ENCODE measurements around the gene XRCC2.
"Not testable (repeated sequence)": the region's sequence is repeated elsewhere in the genome, so short reads cannot be mapped to it uniquely, and the experiment has no call there.

The XRCC2 gene

DNA sequence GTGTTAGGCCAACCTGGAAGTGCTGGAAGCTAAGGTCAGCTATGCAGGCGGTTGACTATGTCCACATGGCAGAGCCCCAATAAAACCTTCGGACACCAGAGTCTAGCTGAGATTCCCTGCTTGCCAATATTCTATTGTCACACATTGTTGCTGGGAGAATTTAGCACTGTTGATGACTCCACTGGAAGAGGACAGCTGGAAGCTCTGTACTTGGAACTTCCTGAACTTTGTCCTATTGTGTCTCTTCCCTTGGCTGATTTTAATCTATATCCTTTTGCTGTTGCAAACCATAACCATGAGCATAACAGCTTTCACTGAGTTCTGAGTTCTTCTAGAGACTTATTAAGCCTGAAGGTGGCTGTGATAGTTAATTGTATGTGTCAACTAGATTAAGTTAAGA lies 12.0 kb downstream of the XRCC2 start:
- no peak for DNase-seq

DNA sequence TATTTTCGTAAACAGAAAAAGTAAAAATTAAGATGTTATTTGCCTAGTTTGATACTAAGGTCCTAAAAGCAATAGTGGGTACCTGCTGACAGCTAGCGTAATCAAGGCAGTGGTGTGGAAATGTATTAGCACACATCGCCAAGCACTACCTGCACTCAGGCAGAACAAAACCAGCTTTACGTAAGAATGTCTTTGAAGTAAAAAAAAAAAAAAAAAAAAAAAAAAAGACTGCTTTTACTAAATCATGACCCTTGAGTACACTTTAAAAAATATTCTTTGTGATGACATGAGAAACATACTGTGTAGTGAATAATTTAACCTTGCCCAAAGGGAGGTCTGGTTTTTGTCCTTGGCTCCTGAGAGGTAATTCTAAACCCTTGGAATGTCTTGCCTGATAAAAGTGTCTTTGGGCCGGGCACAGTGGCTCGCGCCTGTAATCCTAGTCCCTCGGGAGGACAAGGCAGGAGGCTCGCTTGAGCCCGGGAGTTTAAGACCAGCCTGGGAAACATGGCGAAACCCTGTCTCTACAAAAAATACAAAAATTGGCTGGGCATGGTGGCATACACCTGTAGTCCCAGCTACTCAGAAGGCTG lies 12.7 kb downstream of the XRCC2 start:
- no peak for DNase-seq

DNA sequence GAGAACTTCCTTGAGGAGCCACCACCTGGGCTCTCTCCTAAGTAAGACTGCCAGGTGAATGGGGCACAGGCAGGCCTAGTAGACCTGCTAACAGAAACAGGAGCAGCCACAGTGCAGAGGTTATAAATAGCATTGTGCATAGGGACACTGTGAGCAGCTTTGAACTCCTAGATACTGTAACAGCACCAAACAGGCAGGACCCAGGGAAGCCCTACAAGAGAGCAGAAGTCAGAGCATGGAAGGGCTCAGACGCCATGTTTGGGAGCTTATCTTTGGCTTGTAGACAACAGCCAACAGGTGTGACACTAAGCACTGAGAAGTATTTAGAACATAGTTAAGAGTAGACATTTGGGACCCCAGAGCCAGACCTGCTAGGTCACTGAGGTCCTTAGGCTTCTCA lies 14.5 kb downstream of the XRCC2 start:
- DNase-seq, result no peak

DNA sequence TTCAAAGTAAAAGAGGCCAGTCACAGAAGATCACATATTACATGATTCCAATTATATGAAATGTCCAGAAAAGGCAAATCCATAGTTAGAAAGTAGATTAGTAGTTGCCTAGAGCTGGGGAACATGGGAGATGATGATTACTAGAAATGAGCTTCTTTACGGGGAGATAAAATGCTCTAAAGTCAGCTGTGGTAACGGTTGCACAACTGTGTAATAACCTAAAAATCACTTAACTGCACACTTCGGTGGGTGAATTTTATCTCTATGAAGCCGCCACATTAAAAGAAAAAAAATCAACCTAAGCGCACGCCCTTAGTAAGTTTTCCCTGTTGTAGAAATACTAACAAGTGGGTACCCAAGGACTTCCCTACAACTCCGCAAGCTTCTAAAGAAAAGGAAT lies 15.9 kb downstream of the XRCC2 start:
- DNase-seq, result no peak

DNA sequence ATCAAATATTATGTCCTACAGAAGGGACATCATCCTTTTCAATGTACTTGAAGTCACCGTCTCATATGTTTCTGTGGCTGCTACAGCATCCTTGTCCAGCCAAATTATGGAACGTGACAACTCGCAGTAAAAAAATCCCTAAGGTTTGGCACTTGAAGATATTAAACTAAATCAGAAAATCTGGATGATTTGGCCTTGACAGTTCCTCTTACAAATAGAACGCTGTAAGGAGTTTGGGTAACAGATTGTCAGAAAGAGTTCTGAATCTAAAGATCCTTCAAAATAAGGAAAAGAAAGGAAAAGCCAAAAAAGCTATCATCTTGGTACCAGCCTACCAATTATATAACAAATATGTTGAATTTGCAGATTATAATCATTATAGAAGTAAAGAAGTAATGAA lies 21.0 kb downstream of the XRCC2 start:
- DNase-seq, result no peak

DNA sequence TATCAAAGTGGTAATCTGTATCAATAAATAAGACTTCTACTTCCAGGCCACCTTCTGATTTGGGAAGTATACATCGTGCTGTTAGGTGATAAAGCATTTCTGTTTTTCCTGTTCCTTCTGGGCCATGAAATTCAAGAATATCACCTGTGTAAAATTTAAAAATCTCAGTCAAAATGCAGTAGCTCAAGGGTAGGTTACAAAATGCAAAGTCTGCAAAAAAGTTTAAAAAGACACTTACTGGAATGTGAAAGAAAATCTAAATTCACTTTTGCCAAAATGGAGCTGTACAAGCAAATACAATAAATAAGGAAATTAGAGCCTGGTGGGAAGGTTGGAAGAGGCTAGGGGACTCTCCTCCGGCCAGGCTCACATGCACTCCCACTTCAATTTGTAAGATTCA lies 26.7 kb downstream of the XRCC2 start:
- no peak for DNase-seq

DNA sequence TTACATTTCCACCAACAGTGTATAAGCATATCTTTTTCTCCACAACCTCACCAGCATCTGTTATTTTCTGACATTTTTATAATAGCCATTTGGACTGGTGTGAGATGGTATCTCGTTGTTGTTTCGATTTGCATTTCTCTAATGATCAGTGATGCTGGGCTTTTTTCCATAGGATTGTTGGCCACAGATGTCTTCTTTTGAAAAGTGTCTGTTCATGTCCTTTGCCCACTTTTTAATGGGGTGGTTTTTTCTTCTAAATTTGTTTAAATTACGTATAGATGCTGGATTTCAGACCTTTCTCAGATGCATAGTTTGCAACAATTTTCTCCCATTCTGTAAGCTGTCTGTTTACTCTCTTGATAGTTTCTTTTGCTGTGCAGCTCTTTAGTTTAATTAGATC lies 28.9 kb downstream of the XRCC2 start:
- DNase-seq, result no peak

DNA sequence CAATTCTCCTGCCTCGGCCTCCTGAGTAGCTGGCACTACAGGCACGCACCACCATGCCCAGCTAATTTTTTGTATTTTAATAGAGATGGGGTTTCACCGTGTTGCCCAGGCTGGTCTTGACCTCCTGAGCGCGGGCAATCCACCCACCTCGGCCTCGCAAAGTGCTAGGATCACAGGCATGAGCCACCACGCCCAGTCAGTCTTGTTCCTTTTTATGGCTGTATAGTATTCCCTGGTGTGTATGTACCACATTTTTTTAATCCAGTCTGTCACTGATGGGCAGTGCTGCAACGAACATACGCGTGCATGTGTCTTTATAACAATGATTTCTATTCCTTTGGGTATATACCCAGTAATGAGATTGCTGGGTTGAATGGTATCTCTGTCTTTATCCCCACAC lies 29.4 kb downstream of the XRCC2 start:
- DNase-seq, result not testable (repeated sequence)

DNA sequence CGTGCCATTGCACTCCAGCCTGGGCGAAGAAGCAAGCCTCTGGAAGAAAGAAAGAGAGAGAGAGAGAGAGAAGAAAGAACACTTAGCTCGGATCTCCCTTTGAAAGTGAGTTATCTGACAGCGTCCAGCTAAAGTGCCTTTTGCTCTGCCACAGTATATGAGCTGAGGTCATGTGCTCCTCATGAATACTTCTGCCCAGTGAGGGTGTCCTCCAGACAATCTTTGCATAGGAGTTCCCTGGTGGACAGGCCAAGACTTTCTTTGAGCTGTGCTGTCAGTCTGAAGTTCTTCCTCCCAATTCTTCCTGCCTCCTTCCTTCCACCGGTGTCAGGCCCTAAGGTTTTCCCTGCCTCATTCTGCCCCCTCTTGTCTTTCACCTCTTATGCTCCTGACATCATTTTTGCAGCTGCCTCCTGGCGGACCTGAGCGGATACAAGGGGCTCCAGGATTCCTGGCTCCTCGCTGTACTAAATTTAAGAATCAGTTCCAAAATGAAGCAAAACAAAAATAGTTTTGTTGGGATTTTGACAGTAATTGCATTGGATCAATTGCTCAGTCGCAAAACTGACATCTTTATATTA lies 31.9 kb downstream of the XRCC2 start:
- DNase-seq, result no peak

DNA sequence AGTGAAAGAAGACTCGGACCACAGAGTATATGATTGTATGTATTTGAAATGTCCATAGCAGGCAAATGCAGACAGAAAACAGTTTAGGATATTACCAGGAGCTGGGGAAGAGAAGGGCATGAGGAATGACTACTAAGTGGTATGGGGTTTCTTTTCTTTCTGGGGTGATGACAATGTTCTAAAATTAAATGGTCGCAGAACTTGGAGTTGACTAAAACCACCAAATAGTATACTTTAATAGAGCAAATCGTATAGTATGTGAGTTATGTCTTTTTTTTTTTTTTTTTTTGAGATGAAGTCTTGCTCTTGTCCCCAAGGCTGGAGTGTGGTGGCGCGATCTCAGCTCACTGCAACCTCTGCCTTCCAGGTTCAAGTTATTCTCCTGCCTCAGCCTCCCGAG lies 34.6 kb downstream of the XRCC2 start:
- no peak for DNase-seq

DNA sequence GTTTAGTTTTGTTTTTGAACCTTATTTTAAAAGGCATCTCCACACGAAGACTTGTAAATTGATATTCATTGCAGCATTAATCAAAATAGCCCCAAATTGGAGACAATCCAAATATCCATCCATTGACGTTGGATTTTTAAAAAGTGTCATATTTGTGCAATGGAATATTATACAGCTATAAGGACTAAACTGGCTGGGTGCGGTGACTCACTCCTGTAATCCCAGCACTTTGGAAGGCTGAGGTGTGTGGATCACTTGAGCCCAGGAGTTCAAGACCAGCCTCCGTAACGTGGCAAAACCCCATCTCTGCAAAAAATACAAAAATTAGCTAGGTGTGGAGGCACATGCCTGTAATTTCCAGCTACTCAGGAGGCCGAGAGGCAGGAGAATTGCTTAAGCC lies 35.1 kb downstream of the XRCC2 start:
- DNase-seq, result no peak

DNA sequence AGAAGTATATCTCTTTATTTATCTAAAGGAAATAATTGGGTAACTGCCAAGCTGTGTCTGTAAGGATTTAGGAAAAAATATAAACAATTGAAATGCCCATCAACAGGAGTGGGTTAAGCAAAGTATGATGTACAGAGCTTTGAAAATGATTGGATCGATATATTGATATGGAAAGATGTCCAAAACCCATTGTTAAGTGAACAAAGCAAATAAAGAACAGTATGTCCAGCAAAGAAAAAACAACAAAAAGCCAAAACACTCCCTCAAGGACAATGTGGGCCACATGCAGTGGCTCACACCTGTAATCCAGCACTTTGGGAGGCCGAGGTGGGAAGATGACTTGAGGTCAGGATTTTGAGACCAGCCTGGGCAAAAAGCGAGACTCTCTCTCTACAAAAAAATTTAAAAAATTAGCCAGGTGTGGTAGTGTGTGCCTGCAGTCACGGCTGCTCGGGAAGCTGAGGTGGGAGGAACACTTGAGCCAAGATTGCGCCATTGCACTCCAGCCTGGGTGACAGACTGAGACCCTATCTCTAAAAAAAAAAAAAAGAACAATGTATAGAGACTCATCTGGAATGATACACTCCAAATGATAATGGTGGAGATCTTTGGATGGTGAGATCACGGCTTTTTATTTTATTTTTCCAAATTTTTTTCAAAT lies 37.9 kb downstream of the XRCC2 start:
- DNase-seq, result no peak

DNA sequence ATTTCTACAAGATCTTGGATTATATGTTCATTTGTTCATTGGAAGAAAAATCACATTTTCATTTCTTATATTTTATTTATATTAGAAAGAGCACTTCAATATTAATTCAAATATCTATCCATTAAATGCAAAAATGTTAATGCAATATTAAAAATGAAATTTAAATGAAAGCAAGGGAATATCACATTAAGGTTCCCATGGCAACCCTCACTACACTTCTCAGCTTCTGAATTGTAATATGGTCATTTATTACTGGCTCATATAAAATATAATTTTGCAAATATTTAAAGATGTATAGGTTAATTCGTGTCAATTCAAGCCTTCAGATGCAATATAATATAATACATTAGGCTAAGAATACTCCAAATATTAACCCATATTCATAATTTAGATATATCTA lies 38.8 kb downstream of the XRCC2 start:
- no peak for DNase-seq

DNA sequence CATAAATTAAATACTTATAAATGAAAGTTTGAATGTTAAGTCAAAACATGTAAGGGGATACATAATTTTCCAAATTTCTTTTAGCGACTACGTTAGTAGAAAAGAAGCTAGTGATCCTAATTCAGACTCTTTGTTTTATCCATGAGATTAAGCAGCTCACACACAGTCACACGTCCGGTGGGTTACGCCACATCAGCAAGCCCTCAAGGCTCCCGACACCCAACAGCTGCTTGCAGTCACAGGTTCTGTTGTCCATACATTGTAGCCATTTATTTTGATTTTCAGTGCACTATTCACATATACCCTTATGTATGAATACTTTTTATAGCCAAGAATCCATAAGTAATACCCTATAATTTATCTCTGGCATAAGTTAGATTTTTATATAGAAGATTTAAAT lies 39.5 kb downstream of the XRCC2 start:
- DNase-seq, result no peak

DNA sequence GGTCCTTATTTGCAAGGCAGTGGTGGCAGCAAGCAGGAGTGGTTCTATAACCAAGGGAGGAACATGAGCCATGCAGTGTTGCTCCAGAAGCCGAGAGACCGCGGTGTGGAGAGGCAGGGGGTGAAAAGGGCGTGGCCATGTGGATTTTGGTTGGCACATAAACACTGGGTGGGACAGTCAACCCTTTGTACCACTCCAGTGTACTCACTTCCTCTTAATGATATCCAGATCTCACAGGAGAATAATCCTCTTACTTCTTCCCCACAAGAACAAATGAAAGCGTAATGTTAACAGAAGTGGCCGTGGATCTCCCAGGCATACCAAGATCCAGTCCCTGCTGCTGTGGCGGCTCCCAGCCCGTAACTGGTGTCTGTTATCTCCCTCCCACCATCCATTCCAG lies 42.4 kb downstream of the XRCC2 start:
- no peak for DNase-seq

DNA sequence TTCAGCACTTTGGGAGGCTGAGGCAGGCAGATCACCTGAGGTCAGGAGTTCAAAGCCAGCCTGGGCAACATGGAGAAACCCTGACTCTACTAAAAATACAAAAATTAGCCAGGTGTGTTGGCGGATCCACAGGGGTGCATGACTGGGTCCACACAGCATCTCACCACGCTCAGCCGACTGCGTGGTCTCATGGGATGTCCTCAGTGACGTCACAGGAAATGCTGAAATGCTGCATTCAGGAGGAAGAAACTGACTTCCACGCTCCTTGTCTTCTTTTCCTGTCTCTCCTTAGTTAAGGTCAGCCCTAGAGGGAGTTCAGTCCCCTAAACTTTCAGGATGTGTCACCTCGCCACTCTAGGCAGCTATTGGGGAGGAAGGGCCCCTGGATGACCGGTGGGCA lies 42.9 kb downstream of the XRCC2 start:
- no peak for DNase-seq

DNA sequence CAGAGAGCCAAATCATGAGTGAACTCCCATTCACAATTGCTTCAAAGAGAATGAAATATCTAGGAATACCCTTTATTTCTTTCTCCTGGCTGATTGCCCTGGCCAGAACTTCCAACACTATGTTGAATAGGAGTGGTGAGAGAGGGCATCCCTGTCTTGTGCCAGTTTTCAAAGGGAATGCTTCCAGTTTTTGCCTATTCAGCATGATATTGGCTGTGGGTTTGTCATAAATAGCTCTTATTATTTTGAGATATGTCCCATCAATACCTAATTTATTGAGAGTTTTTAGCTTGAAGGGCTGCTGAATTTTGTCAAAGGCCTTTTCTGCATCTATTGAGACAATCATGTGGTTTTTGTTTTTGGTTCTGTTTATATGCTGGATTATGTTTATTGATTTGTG lies 47.2 kb downstream of the XRCC2 start:
- not testable (repeated sequence) for DNase-seq

DNA sequence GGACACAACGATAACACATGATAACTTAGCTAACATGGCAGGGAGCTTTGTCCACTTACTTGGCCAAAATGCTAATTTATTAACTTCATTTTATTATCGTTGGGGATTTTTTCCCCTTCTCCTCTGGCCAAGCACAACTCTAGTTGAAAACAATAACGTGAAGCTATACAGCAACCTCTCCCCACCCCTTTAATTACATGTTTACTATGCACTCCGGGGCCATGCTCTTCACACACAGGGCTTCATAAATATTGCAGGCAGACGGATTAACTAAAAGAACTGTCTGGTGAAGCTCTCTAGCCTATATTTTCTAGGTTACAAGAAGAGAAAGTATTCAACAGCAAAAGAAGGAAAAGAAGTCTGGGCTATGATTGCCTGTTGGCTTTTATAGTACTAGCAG lies 51.7 kb downstream of the XRCC2 start:
- no peak for DNase-seq

DNA sequence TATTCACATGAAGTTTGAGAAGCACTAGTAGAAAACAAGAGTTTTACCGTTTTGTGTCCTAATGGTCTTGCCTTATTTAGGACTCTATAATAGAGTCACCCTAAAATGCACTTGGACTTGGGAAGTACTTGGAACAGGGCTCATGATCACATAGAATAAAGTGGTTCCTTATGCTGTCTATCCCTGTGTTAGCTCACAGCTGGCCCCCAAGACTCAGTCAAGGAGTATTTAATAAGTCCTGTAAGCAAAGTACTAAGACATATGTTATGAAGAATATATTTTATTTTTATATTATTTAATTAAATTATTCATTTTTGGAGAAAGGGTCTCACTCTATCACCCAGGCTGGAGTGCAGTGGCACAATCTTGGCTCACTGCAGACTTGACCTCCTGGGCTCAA lies 54.5 kb downstream of the XRCC2 start:
- no peak for DNase-seq

DNA sequence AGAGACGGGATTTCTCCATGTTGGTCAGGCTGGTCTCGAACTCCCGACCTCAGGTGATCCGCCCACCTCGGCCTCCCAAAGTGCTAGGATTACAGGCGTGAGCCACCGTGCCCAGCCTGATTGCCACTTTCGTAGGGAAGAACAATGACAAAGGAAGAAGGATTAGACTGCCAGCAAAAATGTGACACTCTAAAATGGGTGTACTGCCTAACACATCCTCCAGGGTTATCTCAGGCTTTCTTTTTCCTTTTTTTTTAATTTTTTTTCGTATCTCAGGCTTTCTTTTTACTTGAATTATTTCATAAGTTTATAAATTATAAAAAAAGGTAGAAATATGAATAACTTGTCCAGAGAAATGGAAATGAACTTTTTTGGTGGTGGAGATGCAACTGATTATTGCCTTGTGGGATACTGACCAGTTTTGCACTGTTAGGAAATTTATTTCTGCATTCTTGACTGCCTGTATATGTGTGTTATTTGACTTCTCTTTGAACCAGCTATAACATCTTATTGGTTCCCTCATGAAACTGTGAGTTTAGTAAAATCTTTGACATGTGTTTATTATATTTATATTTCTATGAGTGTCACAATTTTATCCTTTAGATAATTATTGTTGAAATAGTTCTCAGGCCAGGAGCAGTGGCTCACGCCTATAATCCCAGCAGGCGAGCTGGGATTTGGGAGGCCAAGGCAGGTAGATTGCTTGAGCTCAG lies 56.8 kb downstream of the XRCC2 start:
- DNase-seq, result no peak

DNA sequence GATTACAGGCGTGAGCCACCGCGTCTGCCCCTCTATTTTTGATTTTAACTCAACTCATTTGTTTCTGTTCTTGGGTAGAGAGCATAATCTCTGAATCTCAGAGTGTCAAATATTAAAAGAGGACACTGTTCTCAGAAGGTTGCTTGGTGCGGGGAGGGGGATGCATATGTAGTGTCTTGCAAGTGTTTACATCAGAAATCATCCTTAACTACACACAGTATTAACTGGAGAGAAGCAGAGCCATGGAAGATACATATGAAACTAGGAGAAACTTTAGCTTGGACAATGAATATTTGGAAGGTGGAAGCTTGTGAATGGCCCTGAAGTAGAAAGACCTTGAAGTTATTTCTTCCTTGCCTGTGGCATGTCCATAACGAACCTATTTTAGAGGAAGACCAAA lies 57.5 kb downstream of the XRCC2 start:
- DNase-seq, result no peak

DNA sequence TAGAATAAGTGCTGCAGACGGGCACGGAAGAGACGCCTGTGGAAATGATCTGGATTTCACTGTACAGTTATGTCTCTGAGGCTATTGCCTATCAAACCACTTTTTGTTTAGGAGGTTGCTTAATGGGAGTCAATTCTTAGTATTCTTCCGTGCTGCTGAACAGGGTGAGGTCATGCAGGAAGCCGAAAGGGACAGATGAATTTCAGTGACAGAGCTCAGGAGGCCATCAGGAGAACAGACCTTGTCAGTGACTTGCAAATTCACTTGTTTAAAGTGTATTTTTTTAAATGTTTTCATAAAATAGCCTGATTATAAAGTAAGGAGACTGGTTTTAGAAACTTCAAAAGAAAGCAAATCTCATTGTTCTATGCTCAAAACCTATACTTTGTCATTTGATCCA lies 58.9 kb downstream of the XRCC2 start:
- no peak for DNase-seq

DNA sequence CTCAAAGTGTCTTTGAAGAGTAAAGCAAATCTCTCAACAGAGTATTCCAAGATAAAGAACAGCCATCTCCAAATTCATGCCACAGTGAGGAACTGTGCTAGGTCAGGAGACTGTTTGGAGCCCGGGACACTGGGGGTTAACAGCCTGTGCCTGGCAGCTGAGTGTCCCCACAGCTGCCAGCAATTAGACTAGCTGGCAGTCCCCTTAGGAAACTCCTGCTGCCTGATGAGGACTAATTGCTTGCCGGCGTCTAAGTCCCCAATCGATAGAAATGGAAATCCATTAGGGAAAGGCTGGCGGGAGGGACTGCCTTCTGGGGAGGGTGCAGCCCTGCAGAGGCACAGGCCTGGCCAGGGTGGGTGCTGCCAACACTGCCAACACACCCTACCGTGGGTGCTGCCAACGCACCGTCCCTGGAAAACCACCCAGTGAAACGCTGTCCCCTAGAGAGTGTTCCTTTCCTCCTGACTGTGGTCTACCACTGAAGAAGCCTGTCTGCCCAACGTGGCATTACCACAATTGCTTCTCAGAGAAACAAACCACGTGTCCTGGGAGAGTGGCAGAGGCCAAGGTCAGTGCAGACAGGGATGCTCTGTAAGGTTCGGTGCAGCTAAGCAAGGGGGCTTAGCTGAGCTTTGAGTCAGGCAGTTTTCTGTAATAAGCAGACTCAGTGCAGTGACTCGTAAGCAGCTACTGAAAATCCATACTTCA lies 60.8 kb downstream of the XRCC2 start:
- DNase-seq, result peak; percentile 35

DNA sequence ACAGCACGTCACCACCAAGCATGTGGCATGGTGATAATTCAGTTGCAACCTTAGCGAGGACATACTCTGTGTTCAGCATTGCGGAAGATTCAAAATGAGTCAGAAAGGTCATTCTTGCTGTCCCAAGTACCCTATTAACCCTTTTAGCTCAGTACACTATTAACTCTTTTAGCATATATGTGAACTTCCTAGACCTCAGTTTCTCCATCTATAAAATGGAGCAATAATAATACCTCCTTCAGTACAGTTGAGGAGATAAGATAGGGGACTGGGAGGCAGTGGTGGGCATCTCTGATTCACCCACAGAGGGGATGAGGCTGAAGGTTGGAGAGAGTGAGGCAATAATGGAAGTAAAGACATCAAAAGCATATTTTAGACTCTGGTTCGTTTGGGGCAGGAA lies 67.3 kb downstream of the XRCC2 start:
- no peak for DNase-seq

All from NCI-H446 treated with DMSO at 0.1 percent for 48 hours (cell line).